AG09319 (cell line): Measurements from ENCODE around the gene UTP11.

Source experiments
- DNase-seq: peaks from one replicate; pipeline ENCODE4 v3.0.0-alpha.2; 2010; ENCODE audit warnings: low read depth; ENCODE audit errors: extremely low read depth
- CTCF ChIP-seq: IDR thresholded peaks from 2 replicates; pipeline ENCODE4 v1.5.1; 2011; ENCODE audit warnings: low read depth, mild to moderate bottlenecking, inconsistent platforms, low read length, moderate library complexity

UTP11 gene

GRCh38 chr1:37987679-37988078 is 24.9 kb upstream of the UTP11 start:
- no peak for TF ChIP-seq CTCF
- no peak for DNase-seq

GRCh38 chr1:37989361-37989930 is 23.1 kb upstream of the UTP11 start:
- DNase-seq, result no peak
- TF ChIP-seq CTCF, result no peak

- DNase-seq, result no peak
- TF ChIP-seq CTCF, result no peak
Observed at GRCh38 chr1:37994886-37995566, 17.5 kb upstream of the UTP11 start.

GRCh38 chr1:37995751-37996345 is 16.7 kb upstream of the UTP11 start:
- no peak for TF ChIP-seq CTCF
- DNase-seq, result peak; percentile 92

- no peak for DNase-seq
- no peak for TF ChIP-seq CTCF
Observed at GRCh38 chr1:37997256-37998088, 15.1 kb upstream of the UTP11 start.

GRCh38 chr1:37998089-37998808 is 14.3 kb upstream of the UTP11 start:
- no peak for TF ChIP-seq CTCF
- DNase-seq, result no peak
